Neural cell (in vitro differentiated cells): Measurements from ENCODE around the gene CFAP20DC. TPM values are rescaled to one million over a fixed set of nuclear protein-coding genes. Genes with fewer than 3 reads are reported as not detected.

Source experiments
- H2AFZ ChIP-seq: fragments of 200-600, 300-800 bp; sonication (generic), shearing (Covaris generic); 2 replicates; pipeline ENCODE4 v1.6.0; 2014; ENCODE audit warnings: low read depth, mild to moderate bottlenecking, antibody characterized with exemption, low read length, moderate library complexity
- H3F3A ChIP-seq: fragments of 200-600 bp; shearing (Covaris generic); 2 replicates; pipeline ENCODE4 v1.6.1; 2016; ENCODE audit warnings: mild to moderate bottlenecking, moderate library complexity, mixed read lengths, antibody characterized with exemption, low read length; ENCODE audit not compliant: insufficient read depth, poor library complexity, severe bottlenecking
- H3K27ac ChIP-seq: fragments of 200-600, 300-800 bp; sonication (generic), shearing (Covaris generic); 2 replicates; pipeline ENCODE4 v1.5.1; 2014; ENCODE audit warnings: mild to moderate bottlenecking, low read length, moderate library complexity
- H3K27me3 ChIP-seq: fragments of 300-800, 200-600 bp; sonication (generic), shearing (Covaris generic); 2 replicates; pipeline ENCODE4 v1.6.0; 2014; ENCODE audit warnings: mild to moderate bottlenecking, low read depth, low read length, moderate library complexity; ENCODE audit not compliant: insufficient read depth
- H3K36me3 ChIP-seq: fragments of 300-800, 200-600 bp; sonication (generic), shearing (Covaris generic); 2 replicates; pipeline ENCODE4 v1.5.1; 2014; ENCODE audit warnings: mild to moderate bottlenecking, antibody characterized with exemption, low read length, moderate library complexity; ENCODE audit not compliant: insufficient read depth
- H3K4me2 ChIP-seq: fragments of 300-800, 200-600 bp; sonication (generic), shearing (Covaris generic); 2 replicates; pipeline ENCODE4 v1.6.0; 2014; ENCODE audit warnings: mild to moderate bottlenecking, low read length
- H3K4me3 ChIP-seq: fragments of 300-800, 200-600 bp; sonication (generic), shearing (Covaris generic); 2 replicates; pipeline ENCODE4 v1.5.1; 2014; ENCODE audit warnings: mild to moderate bottlenecking, low read length, moderate library complexity
- H3K79me2 ChIP-seq: fragments of 200-600 bp; shearing (Covaris generic); replicated peaks from 2 replicates; pipeline ENCODE4 v1.6.0; 2014; ENCODE audit warnings: mild to moderate bottlenecking, low read length, moderate library complexity; ENCODE audit not compliant: insufficient read depth
- H3K9ac ChIP-seq: fragments of 300-800, 200-600 bp; sonication (generic), shearing (Covaris generic); 2 replicates; pipeline ENCODE4 v1.6.1; 2016; ENCODE audit warnings: mild to moderate bottlenecking, low read length, mixed read lengths
- H3K9me2 ChIP-seq: fragments of 200-600 bp; shearing (Covaris generic); 2 replicates; pipeline ENCODE4 v1.6.1; 2016; ENCODE audit warnings: mild to moderate bottlenecking, low read length, mixed read lengths; ENCODE audit not compliant: insufficient read depth
- H3K9me3 ChIP-seq: fragments of 200-600, 300-800 bp; sonication (generic), shearing (Covaris generic); 2 replicates; pipeline ENCODE4 v1.6.1; 2016; ENCODE audit warnings: mild to moderate bottlenecking, mixed run types, low read length, moderate library complexity, mixed read lengths
- H4K20me1 ChIP-seq: fragments of 200-600 bp; shearing (Covaris generic); 2 replicates; pipeline ENCODE4 v1.6.1; 2016; ENCODE audit warnings: mild to moderate bottlenecking, mixed run types; ENCODE audit not compliant: insufficient read depth
- EP300 ChIP-seq: fragments of 450-650 bp; conservative IDR thresholded peaks from 2 replicates; pipeline ENCODE4 v1.6.1; 2014; ENCODE audit warnings: antibody characterized with exemption, mild to moderate bottlenecking, moderate library complexity; ENCODE audit not compliant: poor library complexity, severe bottlenecking
- EZH2 ChIP-seq: fragments of 200-600, 300-800 bp; shearing (Covaris generic), sonication (generic); IDR thresholded peaks from 2 replicates; pipeline ENCODE4 v1.6.1; 2014; ENCODE audit warnings: antibody characterized with exemption, low read length, borderline replicate concordance, mild to moderate bottlenecking; ENCODE audit not compliant: insufficient read depth, poor library complexity, severe bottlenecking
- MXI1 ChIP-seq: fragments of 450-650 bp; conservative IDR thresholded peaks from 2 replicates; pipeline ENCODE4 v1.6.1; 2014; ENCODE audit warnings: antibody characterized with exemption, mild to moderate bottlenecking; ENCODE audit not compliant: poor library complexity, severe bottlenecking
- POLR2AphosphoS5 ChIP-seq: IDR thresholded peaks from 2 replicates; pipeline ENCODE4 v1.6.1; 2012
- RAD21 ChIP-seq: fragments of 450-650 bp; conservative IDR thresholded peaks from 2 replicates; pipeline ENCODE4 v1.6.1; 2014; ENCODE audit warnings: antibody characterized with exemption, mild to moderate bottlenecking, moderate library complexity
- SMC3 ChIP-seq: fragments of 450-650 bp; conservative IDR thresholded peaks from 2 replicates; pipeline ENCODE4 v1.6.1; 2014; ENCODE audit warnings: antibody characterized with exemption, mild to moderate bottlenecking, moderate library complexity; ENCODE audit not compliant: poor library complexity
- TAF1 ChIP-seq: IDR thresholded peaks from 2 replicates; pipeline ENCODE4 v1.6.1; 2012; ENCODE audit warnings: low read depth
- polyA plus RNA-seq: library from polyadenylated mRNA; depleted of rRNA; stranded (reverse); fragments of >200 nt; gene quantifications from 2 replicates; pipeline ENCODE4 v1.2.3, GENCODE V29; 2014
- TF ChIP-seq, protein P1 (sequence below): IDR thresholded peaks from 2 replicates; pipeline ENCODE4 v1.6.1; 2012; ENCODE audit warnings: borderline replicate concordance
- TF ChIP-seq, protein P2 (sequence below): fragments of 450-650 bp; IDR thresholded peaks from 2 replicates; pipeline ENCODE4 v1.5.1; 2014; ENCODE audit warnings: antibody characterized with exemption, mild to moderate bottlenecking, moderate library complexity; ENCODE audit not compliant: poor library complexity, severe bottlenecking

CFAP20DC gene
- polyA plus RNA-seq, 1 donor from 2014 or later, result not detected

- H3K4me3 ChIP-seq, result no peak overlapping the region
- H3K9me3 ChIP-seq, result no peaks in the 10 kb centered on the region
- H3K36me3 ChIP-seq, result no peaks in the 10 kb centered on the region
- no peak overlapping the region for H2AFZ ChIP-seq
- no peak overlapping the region for H3K27ac ChIP-seq
- no peaks in the 10 kb centered on the region for H3F3A ChIP-seq
- H3K4me2 ChIP-seq, result no peak overlapping the region
- TF ChIP-seq, protein P1, sequence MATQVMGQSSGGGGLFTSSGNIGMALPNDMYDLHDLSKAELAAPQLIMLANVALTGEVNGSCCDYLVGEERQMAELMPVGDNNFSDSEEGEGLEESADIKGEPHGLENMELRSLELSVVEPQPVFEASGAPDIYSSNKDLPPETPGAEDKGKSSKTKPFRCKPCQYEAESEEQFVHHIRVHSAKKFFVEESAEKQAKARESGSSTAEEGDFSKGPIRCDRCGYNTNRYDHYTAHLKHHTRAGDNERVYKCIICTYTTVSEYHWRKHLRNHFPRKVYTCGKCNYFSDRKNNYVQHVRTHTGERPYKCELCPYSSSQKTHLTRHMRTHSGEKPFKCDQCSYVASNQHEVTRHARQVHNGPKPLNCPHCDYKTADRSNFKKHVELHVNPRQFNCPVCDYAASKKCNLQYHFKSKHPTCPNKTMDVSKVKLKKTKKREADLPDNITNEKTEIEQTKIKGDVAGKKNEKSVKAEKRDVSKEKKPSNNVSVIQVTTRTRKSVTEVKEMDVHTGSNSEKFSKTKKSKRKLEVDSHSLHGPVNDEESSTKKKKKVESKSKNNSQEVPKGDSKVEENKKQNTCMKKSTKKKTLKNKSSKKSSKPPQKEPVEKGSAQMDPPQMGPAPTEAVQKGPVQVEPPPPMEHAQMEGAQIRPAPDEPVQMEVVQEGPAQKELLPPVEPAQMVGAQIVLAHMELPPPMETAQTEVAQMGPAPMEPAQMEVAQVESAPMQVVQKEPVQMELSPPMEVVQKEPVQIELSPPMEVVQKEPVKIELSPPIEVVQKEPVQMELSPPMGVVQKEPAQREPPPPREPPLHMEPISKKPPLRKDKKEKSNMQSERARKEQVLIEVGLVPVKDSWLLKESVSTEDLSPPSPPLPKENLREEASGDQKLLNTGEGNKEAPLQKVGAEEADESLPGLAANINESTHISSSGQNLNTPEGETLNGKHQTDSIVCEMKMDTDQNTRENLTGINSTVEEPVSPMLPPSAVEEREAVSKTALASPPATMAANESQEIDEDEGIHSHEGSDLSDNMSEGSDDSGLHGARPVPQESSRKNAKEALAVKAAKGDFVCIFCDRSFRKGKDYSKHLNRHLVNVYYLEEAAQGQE, result no peak
- TF ChIP-seq, protein P2, sequence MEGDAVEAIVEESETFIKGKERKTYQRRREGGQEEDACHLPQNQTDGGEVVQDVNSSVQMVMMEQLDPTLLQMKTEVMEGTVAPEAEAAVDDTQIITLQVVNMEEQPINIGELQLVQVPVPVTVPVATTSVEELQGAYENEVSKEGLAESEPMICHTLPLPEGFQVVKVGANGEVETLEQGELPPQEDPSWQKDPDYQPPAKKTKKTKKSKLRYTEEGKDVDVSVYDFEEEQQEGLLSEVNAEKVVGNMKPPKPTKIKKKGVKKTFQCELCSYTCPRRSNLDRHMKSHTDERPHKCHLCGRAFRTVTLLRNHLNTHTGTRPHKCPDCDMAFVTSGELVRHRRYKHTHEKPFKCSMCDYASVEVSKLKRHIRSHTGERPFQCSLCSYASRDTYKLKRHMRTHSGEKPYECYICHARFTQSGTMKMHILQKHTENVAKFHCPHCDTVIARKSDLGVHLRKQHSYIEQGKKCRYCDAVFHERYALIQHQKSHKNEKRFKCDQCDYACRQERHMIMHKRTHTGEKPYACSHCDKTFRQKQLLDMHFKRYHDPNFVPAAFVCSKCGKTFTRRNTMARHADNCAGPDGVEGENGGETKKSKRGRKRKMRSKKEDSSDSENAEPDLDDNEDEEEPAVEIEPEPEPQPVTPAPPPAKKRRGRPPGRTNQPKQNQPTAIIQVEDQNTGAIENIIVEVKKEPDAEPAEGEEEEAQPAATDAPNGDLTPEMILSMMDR, result no peak
- TF ChIP-seq EZH2, result no peak
- no peaks in the 10 kb centered on the region for H3K79me2 ChIP-seq
- H4K20me1 ChIP-seq, result no peaks in the 10 kb centered on the region
- H3K27me3 ChIP-seq, result no peaks in the 10 kb centered on the region
- H3K9ac ChIP-seq, result no peak overlapping the region
- no peaks in the 10 kb centered on the region for H3K9me2 ChIP-seq
Observed at GRCh38 chr3:58751235-58751634, 298.6 kb downstream of the CFAP20DC start.

- no peak overlapping the region for H3K4me3 ChIP-seq
- H3K9ac ChIP-seq, result no peak overlapping the region
- no peaks in the 10 kb centered on the region for H3K9me2 ChIP-seq
- H3F3A ChIP-seq, result no peaks in the 10 kb centered on the region
- no peaks in the 10 kb centered on the region for H3K9me3 ChIP-seq
- no peak for TF ChIP-seq MXI1
- no peak for TF ChIP-seq TAF1
- no peak for TF ChIP-seq EP300
- TF ChIP-seq, protein P2, result no peak
- TF ChIP-seq, protein P1, result no peak
- no peak for TF ChIP-seq RAD21
- TF ChIP-seq POLR2AphosphoS5, result no peak
- no peak for TF ChIP-seq EZH2
- TF ChIP-seq SMC3, result no peak
- no peaks in the 10 kb centered on the region for H3K27me3 ChIP-seq
- H3K4me2 ChIP-seq, result no peak overlapping the region
- no peaks in the 10 kb centered on the region for H4K20me1 ChIP-seq
- no peaks in the 10 kb centered on the region for H3K36me3 ChIP-seq
- H2AFZ ChIP-seq, result no peak overlapping the region
- no peaks in the 10 kb centered on the region for H3K79me2 ChIP-seq
- no peak overlapping the region for H3K27ac ChIP-seq
Observed at GRCh38 chr3:58749948-58750347, 299.9 kb downstream of the CFAP20DC start.
